GM21526 (cell line): ENCODE data around the gene FAM107B.

Experiments used
- ATAC-seq: cut with Tn5 transposase; IDR thresholded peaks from one replicate; pipeline ENCODE4 v1.9.1; 2021; ENCODE audit warnings: moderate library complexity; ENCODE audit not compliant: unreplicated experiment, low FRiP score

The FAM107B gene

GRCh38 chr10:14543904-14544210, 230.8 kb downstream of the FAM107B start:
- no peak for ATAC-seq

GRCh38 chr10:14543046-14543903, 231.4 kb downstream of the FAM107B start:
- no peak for ATAC-seq

- ATAC-seq = no peak
Observed at GRCh38 chr10:14541379-14541778, 233.3 kb downstream of the FAM107B start.

- ATAC-seq = no peak
Observed at GRCh38 chr10:14540611-14541010, 234.1 kb downstream of the FAM107B start.

- ATAC-seq = no peak
Observed at GRCh38 chr10:14540062-14540461, 234.6 kb downstream of the FAM107B start.

GRCh38 chr10:14539176-14539575, 235.5 kb downstream of the FAM107B start:
- no peak for ATAC-seq

- no peak for ATAC-seq
Observed at GRCh38 chr10:14536241-14537213, 238.2 kb downstream of the FAM107B start.

GRCh38 chr10:14535457-14536130, 239.1 kb downstream of the FAM107B start:
- no peak for ATAC-seq

- ATAC-seq = no peak
Observed at GRCh38 chr10:14534152-14534551, 240.5 kb downstream of the FAM107B start.

GRCh38 chr10:14533295-14533694, 241.4 kb downstream of the FAM107B start:
- ATAC-seq = no peak

- ATAC-seq = no peak
Observed at GRCh38 chr10:14532473-14533251, 242.0 kb downstream of the FAM107B start.

GRCh38 chr10:14531974-14532373, 242.7 kb downstream of the FAM107B start:
- ATAC-seq = no peak

- ATAC-seq = no peak
Observed at GRCh38 chr10:14530465-14530864, 244.2 kb downstream of the FAM107B start.

- ATAC-seq = no peak
Observed at GRCh38 chr10:14529351-14529750, 245.3 kb downstream of the FAM107B start.

- ATAC-seq = no peak
Observed at GRCh38 chr10:14528450-14528849, 246.2 kb downstream of the FAM107B start.

GRCh38 chr10:14527915-14528314, 246.8 kb downstream of the FAM107B start:
- ATAC-seq = no peak

- ATAC-seq = no peak
Observed at GRCh38 chr10:14527134-14527844, 247.4 kb downstream of the FAM107B start.

- no peak for ATAC-seq
Observed at GRCh38 chr10:14526326-14526725, 248.4 kb downstream of the FAM107B start.

GRCh38 chr10:14524691-14525324, 249.9 kb downstream of the FAM107B start:
- ATAC-seq = no peak
